Vagina (tissue), 2 donors: ENCODE results near the gene OBSCN. TPM values are rescaled to one million over a fixed set of nuclear protein-coding genes. Genes with fewer than 3 reads are reported as not detected.

Experiments used
- DNase-seq, 2 donors: peaks; one replicate each; pipeline ENCODE4 v3.0.0-alpha.2; 2017; ENCODE audit errors: extremely low spot score in 2 of 2
- H3K27ac ChIP-seq: fragments of 200-600 bp; sonication (generic); one replicate; pipeline ENCODE4 v1.5.1; 2019
- H3K27me3 ChIP-seq: fragments of 200-600 bp; sonication (generic); one replicate; pipeline ENCODE4 v1.5.1; 2019
- H3K36me3 ChIP-seq, 2 donors: fragments of 200-600 bp; sonication (generic); one replicate each; pipeline ENCODE4 v1.5.1; 2017 to 2019
- H3K4me1 ChIP-seq: fragments of 200-600 bp; sonication (generic); one replicate; pipeline ENCODE4 v1.5.1; 2019
- H3K4me3 ChIP-seq, 2 donors: fragments of 200-600 bp; sonication (generic); 1 replicate in 1 of 2; 2 replicates in 1 of 2; pipeline ENCODE4 v1.5.1; 2016 to 2019
- H3K9me3 ChIP-seq: fragments of 200-600 bp; sonication (generic); one replicate; pipeline ENCODE4 v1.5.1; 2019
- CTCF ChIP-seq, 3 experiments: fragments of 450-650 bp in 2 of 3; fragments of 200-600 bp in 1 of 3; sonication (generic) in 1 of 3; IDR thresholded peaks; one replicate each; pipeline ENCODE4 v1.5.1; 2017 to 2019; ENCODE audit warnings: antibody characterized with exemption in 3 of 3, mild to moderate bottlenecking in 2 of 3, moderate library complexity in 2 of 3
- POLR2A ChIP-seq, 2 donors: fragments of 450-650 bp; IDR thresholded peaks; one replicate each; pipeline ENCODE4 v1.6.1; 2017; ENCODE audit warnings: antibody characterized with exemption in 2 of 2, mild to moderate bottlenecking in 2 of 2, moderate library complexity in 2 of 2
- POLR2AphosphoS5 ChIP-seq, 2 donors: sonication (generic); formaldehyde crosslinking; IDR thresholded peaks; one replicate each; pipeline ENCODE4 v1.9.0; 2017; ENCODE audit warnings: antibody characterized with exemption in 2 of 2, mild to moderate bottlenecking in 2 of 2, low read depth in 1 of 2; ENCODE audit not compliant: insufficient read depth in 1 of 2
- intact Hi-C: fragments of 100-400 bp; cut with DNase I; formaldehyde crosslinking; loops from one replicate; pipeline ENCODE4 v1.15.1; 2023
- total RNA-seq: library from RNA; depleted of rRNA; stranded (reverse); fragments of >200 nt; gene quantifications from one replicate; pipeline ENCODE4 v1.2.3, GENCODE V29; 2016

The OBSCN gene
- total RNA-seq, 1 donor from 2014 or later = 35.8 TPM

- Histone ChIP-seq H3K27ac (no peak overlapping the region), H3K36me3 (peaks cover 0 to 35% of the 10 kb centered on the region in 2 donors), H3K27me3 (no peaks in the 10 kb centered on the region), H3K9me3 (no peaks in the 10 kb centered on the region), H3K4me3 (no peak overlapping the region), H3K4me1 (no peaks in the 10 kb centered on the region)
- intact Hi-C loops = no loop called here
- DNase-seq = no peak
- TF ChIP-seq POLR2A (IDR thresholded peaks at IDR 0.05) = no peak
- no peak for TF ChIP-seq POLR2AphosphoS5 (IDR thresholded peaks at IDR 0.05; ENCODE audit: insufficient read depth in 1 of 2, low read depth in 1 of 2)
- TF ChIP-seq CTCF (IDR thresholded peaks at IDR 0.05) = no peak
Measured at GRCh38 chr1:228319352-228320088, 111.7 kb downstream of the OBSCN start.

- Histone ChIP-seq H3K4me1 (no peaks in the 10 kb centered on the region), H3K36me3 (peaks cover 0 to 43% of the 10 kb centered on the region in 2 donors)
- intact Hi-C loops = no loop called here
Measured at GRCh38 chr1:228320394-228320793, 112.5 kb downstream of the OBSCN start.

GRCh38 chr1:228321435-228321834 is 113.6 kb downstream of the OBSCN start:
- Histone ChIP-seq H3K27ac (no peak overlapping the region), H3K4me1 (no peaks in the 10 kb centered on the region), H3K4me3 (no peak overlapping the region), H3K27me3 (no peaks in the 10 kb centered on the region), H3K9me3 (no peaks in the 10 kb centered on the region), H3K36me3 (peaks cover 0 to 43% of the 10 kb centered on the region in 2 donors)
- no peak for DNase-seq
- intact Hi-C loops = no loop called here
- TF ChIP-seq POLR2A (IDR thresholded peaks at IDR 0.05) (no peak), CTCF (IDR thresholded peaks at IDR 0.05) (no peak), POLR2AphosphoS5 (IDR thresholded peaks at IDR 0.05; ENCODE audit: insufficient read depth in 1 of 2, low read depth in 1 of 2) (no peak)

More at GRCh38 chr1:228320394-228320793, 112.5 kb downstream of the OBSCN start:
- no peak for DNase-seq
- no peak for TF ChIP-seq POLR2AphosphoS5 (IDR thresholded peaks at IDR 0.05; ENCODE audit: insufficient read depth in 1 of 2, low read depth in 1 of 2)
- TF ChIP-seq CTCF (IDR thresholded peaks at IDR 0.05) = no peak
- no peak for TF ChIP-seq POLR2A (IDR thresholded peaks at IDR 0.05)
- H3K4me3 ChIP-seq = no peak overlapping the region
- H3K27ac ChIP-seq = no peak overlapping the region
- H3K27me3 ChIP-seq = no peaks in the 10 kb centered on the region
- no peaks in the 10 kb centered on the region for H3K9me3 ChIP-seq

- Histone ChIP-seq H3K36me3 (peaks cover 0 to 43% of the 10 kb centered on the region in 2 donors), H3K27me3 (no peaks in the 10 kb centered on the region), H3K4me1 (no peaks in the 10 kb centered on the region), H3K27ac (no peak overlapping the region), H3K4me3 (no peak overlapping the region), H3K9me3 (no peaks in the 10 kb centered on the region)
- TF ChIP-seq CTCF (IDR thresholded peaks at IDR 0.05) = no peak
- TF ChIP-seq POLR2AphosphoS5 (IDR thresholded peaks at IDR 0.05; ENCODE audit: insufficient read depth in 1 of 2, low read depth in 1 of 2) = no peak
- no peak for TF ChIP-seq POLR2A (IDR thresholded peaks at IDR 0.05)
- intact Hi-C loops = no loop called here
- DNase-seq = no peak
Measured at GRCh38 chr1:228321895-228322294, 114.1 kb downstream of the OBSCN start.

- Histone ChIP-seq H3K4me3 (no peak overlapping the region), H3K27me3 (no peaks in the 10 kb centered on the region), H3K27ac (no peak overlapping the region), H3K4me1 (no peaks in the 10 kb centered on the region), H3K36me3 (peaks cover 0 to 43% of the 10 kb centered on the region in 2 donors), H3K9me3 (no peaks in the 10 kb centered on the region)
- DNase-seq = no peak
- TF ChIP-seq POLR2AphosphoS5 (IDR thresholded peaks at IDR 0.05; ENCODE audit: insufficient read depth in 1 of 2, low read depth in 1 of 2) (no peak), CTCF (IDR thresholded peaks at IDR 0.05) (no peak), POLR2A (IDR thresholded peaks at IDR 0.05) (no peak)
- intact Hi-C loops = no loop called here
Measured at GRCh38 chr1:228323401-228323800, 115.6 kb downstream of the OBSCN start.
